G401 (cell line): ENCODE measurements around the gene PET100. TPM values are rescaled to one million over a fixed set of nuclear protein-coding genes. Genes with fewer than 3 reads are reported as not detected.

ENCODE experiments used
- DNase-seq: peaks from one replicate; pipeline ENCODE4 v3.0.0-alpha.2; 2015; ENCODE audit warnings: low spot score
- in situ Hi-C: cut with HindIII; loops from 2 replicates; pipeline ENCODE4 v1.10.0; 2016; ENCODE audit warnings: low sequenced_read_pairs, mixed read lengths
- total RNA-seq: library from RNA; depleted of rRNA; stranded (reverse); fragments of >200 nt; shearing (Covaris generic); gene quantifications from 2 replicates; pipeline ENCODE4 v1.2.3, GENCODE V29; 2014

PET100 gene
- total RNA-seq, 1 experiment from 2014 or later, result 31.2 TPM

- DNase-seq, result no peak
- in situ Hi-C loops, result no loop called here
These were observed 17.9 kb upstream of the PET100 start for GRCh38 chr19:7611541-7612279.

GRCh38 chr19:7612282-7613274, 17.0 kb upstream of the PET100 start:
- DNase-seq, result no peak
- in situ Hi-C loops, result no loop called here

DNA sequence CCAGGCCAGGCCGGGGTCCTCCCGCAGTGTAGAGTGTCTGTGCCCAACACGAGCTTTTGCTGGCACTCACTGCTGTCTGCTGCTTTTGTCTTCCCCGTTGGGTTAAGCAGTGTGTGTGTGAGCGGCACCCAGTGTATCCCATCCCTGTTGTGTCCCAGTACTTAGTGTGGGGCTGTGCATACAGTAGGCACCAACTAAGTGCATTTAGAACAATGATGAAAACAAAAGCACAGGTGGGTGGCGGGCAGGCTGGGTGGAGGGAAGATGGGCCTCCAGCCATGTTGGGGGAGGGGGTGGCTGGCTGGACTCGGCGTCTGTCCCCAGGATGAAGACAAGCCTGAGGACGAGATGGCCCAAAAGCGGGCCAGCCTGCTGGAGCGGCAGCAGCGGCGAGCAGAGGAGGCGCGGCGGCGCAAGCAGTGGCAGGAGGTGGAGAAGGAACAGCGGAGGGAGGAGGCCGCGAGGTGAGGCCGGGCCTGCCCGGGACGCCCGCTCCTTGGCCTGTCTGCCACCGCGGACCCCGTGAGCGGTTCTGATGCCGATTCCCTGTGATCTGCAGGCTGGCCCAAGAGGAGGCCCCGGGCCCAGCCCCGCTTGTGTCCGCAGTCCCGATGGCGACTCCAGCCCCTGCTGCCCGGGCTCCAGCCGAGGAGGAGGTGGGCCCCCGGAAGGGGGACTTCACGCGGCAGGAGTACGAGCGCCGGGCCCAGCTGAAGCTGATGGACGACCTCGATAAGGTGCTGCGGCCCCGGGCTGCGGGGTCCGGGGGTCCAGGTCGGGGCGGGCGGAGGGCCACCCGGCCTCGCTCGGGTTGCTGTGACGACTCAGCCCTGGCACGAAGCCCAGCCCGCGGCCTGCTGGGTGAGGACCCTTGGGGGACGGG, 14.5 kb upstream of the PET100 start:
- in situ Hi-C loops, result no loop called here

DNA sequence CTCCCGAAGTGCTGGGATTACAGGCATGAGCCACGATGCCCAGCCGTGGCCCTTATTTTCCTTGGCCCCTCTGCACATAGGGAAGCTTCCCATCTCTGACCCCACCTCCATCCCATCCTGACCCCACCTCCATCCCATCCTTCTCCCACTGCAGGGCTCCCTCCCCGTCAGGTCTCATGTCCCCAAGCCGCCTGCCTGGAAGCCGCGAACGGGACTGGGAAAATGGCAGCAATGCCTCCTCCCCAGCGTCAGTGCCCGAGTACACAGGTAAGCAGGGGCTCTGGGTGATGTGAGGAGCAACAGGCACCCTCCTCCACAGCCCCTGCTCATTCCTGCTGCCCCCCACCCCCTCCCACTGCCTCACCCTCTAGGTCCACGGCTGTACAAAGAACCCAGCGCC, 12.4 kb upstream of the PET100 start:
- in situ Hi-C loops, result no loop called here
- DNase-seq, result no peak

More for the DNA sequence above, 14.5 kb upstream of the PET100 start:
- no peak for DNase-seq

DNA sequence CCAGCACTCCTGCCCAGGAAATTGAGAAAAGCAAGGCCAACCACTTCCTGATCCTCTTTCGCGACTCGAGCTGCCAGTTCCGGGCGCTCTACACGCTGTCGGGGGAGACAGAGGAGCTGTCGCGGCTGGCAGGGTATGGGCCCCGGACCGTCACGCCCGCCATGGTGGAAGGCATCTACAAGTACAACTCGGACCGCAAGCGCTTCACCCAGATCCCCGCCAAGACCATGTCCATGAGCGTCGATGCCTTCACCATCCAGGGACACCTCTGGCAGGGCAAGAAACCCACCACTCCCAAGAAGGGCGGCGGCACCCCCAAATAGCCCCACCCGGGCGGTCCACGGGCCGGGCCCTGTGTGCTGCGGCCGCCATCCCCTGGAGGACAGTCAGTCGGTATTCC, 11.9 kb upstream of the PET100 start:
- in situ Hi-C loops, result no loop called here
- no peak for DNase-seq

DNA sequence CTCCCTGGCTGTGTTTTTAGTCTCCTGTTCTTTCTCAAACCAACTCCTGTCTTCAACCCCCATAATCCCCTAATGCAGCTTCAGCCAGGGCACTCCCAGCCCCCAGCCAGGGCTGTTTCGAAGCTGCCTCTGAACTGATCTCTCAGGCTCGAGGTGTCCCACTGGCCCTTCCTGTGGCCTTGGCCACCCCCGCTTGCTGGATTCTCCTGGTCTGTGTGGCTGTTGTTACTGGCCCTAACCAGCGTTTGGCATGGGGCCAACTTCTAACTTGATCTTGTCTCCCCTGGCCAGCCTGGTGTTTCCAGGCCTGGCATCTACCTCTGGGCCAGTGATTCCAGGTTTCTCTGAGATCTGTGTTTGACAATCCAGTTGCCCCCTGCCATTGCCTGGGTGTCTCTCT, 11.2 kb upstream of the PET100 start:
- DNase-seq, result peak; percentile 23
- in situ Hi-C loops, result no loop called here

- DNase-seq, result no peak
- in situ Hi-C loops, result no loop called here
These were observed 10.7 kb upstream of the PET100 start for GRCh38 chr19:7618771-7619510.

- in situ Hi-C loops, result no loop called here
- DNase-seq, result no peak
These were observed 9.7 kb upstream of the PET100 start for GRCh38 chr19:7619671-7620441.

- DNase-seq, result no peak
- in situ Hi-C loops, result no loop called here
These were observed 8.9 kb upstream of the PET100 start for GRCh38 chr19:7620442-7621412.

DNA sequence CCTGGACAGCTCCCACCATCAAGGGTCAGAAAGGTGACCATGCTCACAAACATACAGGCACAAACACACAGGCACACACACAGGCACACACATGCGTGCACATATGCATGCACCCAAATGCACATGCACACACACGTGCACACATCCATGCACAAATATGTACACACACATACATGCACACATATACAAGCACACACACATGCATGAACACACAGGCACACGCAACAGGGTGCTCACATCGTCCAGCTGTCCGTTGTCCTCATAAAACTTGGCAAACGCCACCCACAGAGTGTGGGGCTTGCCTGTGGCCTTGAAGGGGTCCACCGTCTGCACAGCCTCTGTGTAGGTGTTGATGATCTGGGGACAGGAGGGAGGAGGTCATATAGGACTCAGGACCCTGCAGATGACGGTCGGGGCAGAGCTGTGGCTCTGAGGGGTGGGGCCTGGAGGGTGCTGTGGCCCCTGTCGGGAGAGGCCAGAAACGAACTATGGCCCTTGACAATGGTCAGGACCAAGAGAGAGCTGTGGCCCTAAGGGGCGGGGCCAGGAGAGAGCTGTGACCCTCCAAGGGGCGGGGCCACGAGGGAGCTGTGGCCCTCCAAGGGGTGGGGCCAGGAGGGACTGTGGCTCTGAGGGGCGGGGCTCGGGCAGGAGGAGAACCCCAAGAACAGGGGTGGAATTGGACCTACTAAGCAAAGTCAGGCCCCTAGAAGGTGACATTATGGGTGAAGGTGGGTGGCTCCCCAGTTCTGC, 6.5 kb upstream of the PET100 start:
- no peak for DNase-seq
- in situ Hi-C loops, result no loop called here

GRCh38 chr19:7623725-7624603, 5.6 kb upstream of the PET100 start:
- in situ Hi-C loops, result no loop called here
- DNase-seq, result no peak

GRCh38 chr19:7624810-7625209, 4.8 kb upstream of the PET100 start:
- in situ Hi-C loops, result no loop called here
- DNase-seq, result no peak

DNA sequence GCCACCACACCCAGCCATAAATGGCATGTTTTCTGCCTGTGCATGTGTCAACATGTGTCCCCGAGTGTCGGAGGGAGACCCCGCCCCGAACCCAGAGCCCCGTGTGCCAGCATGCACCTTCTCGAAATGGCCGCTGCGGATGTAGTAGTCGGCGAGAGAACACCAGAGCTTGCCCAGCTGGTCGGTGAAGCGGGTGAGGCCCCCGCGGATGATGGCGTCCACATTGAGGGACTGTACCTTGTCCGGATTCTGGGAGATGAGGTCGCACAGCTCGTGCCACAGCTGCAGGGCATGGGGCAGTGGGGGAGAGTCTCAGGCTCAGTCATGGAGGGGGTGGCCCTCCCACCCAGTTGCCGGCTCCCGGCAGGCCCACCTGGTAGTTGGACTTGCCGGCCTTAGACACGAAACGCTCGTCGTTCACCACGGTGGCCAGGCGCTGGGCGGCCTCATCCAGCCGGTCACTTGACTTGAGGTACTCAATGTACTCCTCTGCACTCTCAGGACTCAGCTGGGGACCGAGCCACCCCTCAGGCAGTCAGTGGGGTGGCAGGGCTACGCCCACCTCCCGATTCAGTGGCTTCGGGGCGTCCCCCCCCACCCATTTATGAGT, 3.7 kb upstream of the PET100 start:
- in situ Hi-C loops, result no loop called here
- no peak for DNase-seq

DNA sequence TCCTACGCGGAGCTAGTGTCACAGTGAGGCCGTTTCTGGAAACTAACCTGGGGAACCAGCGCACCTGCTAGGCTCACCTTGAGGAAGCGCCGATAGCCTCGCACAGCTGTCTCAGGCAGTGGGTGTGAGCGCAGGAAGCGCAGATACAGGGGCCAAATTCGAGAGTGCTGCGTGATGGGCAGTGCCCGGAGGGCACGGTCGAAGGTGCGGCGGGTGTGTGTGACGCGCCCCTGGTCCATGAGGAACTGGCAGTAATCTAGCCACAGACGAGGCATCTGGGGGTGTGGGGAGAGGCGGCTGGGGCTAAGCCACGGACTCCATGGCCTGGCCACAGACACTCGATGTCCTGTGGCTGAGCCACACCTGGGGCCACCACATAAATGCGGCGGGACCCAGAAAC, 2.4 kb upstream of the PET100 start:
- no peak for DNase-seq
- in situ Hi-C loops, result no loop called here
